Measurements from ENCODE around the gene HAO2.

HAO2 gene

GRCh38 chr1:119391749-119392148 is 23.2 kb downstream of the HAO2 start:
- Histone ChIP-seq H3K9ac (ENCODE audit: low read depth, low read length) (no peak overlapping the region), H3K27me3 (ENCODE audit: insufficient read depth, low read length, poor library complexity) (no peaks in the 10 kb centered on the region), H3K27ac (ENCODE audit: low read length) (no peak overlapping the region), H3K4me3 (ENCODE audit: low read depth in 1 of 2, low read length in 2 of 2) (no peak overlapping the region), H3K4me1 (ENCODE audit: insufficient read depth, low read length) (no peaks in the 10 kb centered on the region), H2AFZ (ENCODE audit: low read depth, low read length) (no peak overlapping the region), H4K20me1 (ENCODE audit: insufficient read depth, low read length) (no peaks in the 10 kb centered on the region), H3K79me2 (ENCODE audit: insufficient read depth, low read length) (no peaks in the 10 kb centered on the region), H3K36me3 (ENCODE audit: insufficient read depth, low read length) (no peaks in the 10 kb centered on the region), H3K9me3 (ENCODE audit: insufficient read depth, low read length, severe bottlenecking) (no peaks in the 10 kb centered on the region), H3K4me2 (ENCODE audit: insufficient read depth, low read length) (no peak overlapping the region)
- no peak for ATAC-seq (ENCODE audit: insufficient read depth, low read depth)
- DNase-seq = no peak
- TF ChIP-seq CTCF (IDR thresholded peaks at IDR 0.05; ENCODE audit: borderline replicate concordance, extremely low read depth, low read length, poor library complexity, severe bottlenecking) (no peak), EZH2 (IDR thresholded peaks at IDR 0.05; ENCODE audit: borderline replicate concordance, low read depth, low read length, severe bottlenecking) (no peak)

GRCh38 chr1:119394085-119394484 is 25.5 kb downstream of the HAO2 start:
- H3K79me2 ChIP-seq (ENCODE audit: insufficient read depth, low read length) = no peaks in the 10 kb centered on the region
- ATAC-seq (ENCODE audit: insufficient read depth, low read depth) (no peak), DNase-seq (no peak)
- no peaks in the 10 kb centered on the region for H4K20me1 ChIP-seq (ENCODE audit: insufficient read depth, low read length)
- no peak overlapping the region for H2AFZ ChIP-seq (ENCODE audit: low read depth, low read length)
- H3K4me2 ChIP-seq (ENCODE audit: insufficient read depth, low read length) = no peak overlapping the region
- H3K27me3 ChIP-seq (ENCODE audit: insufficient read depth, low read length, poor library complexity) = no peaks in the 10 kb centered on the region
- H3K4me3 ChIP-seq (ENCODE audit: low read depth in 1 of 2, low read length in 2 of 2) = no peak overlapping the region
- no peak overlapping the region for H3K27ac ChIP-seq (ENCODE audit: low read length)
- no peaks in the 10 kb centered on the region for H3K36me3 ChIP-seq (ENCODE audit: insufficient read depth, low read length)
- no peak for TF ChIP-seq EZH2 (IDR thresholded peaks at IDR 0.05; ENCODE audit: borderline replicate concordance, low read depth, low read length, severe bottlenecking)
- no peak for TF ChIP-seq CTCF (IDR thresholded peaks at IDR 0.05; ENCODE audit: borderline replicate concordance, extremely low read depth, low read length, poor library complexity, severe bottlenecking)
- H3K9ac ChIP-seq (ENCODE audit: low read depth, low read length) = no peak overlapping the region
- no peaks in the 10 kb centered on the region for H3K9me3 ChIP-seq (ENCODE audit: insufficient read depth, low read length, severe bottlenecking)
- H3K4me1 ChIP-seq (ENCODE audit: insufficient read depth, low read length) = no peaks in the 10 kb centered on the region

- Histone ChIP-seq H3K27ac (ENCODE audit: low read length) (no peak overlapping the region), H3K36me3 (ENCODE audit: insufficient read depth, low read length) (no peaks in the 10 kb centered on the region), H3K27me3 (ENCODE audit: insufficient read depth, low read length, poor library complexity) (no peaks in the 10 kb centered on the region), H3K9me3 (ENCODE audit: insufficient read depth, low read length, severe bottlenecking) (no peaks in the 10 kb centered on the region), H3K79me2 (ENCODE audit: insufficient read depth, low read length) (no peaks in the 10 kb centered on the region), H3K4me3 (ENCODE audit: low read depth in 1 of 2, low read length in 2 of 2) (no peak overlapping the region), H4K20me1 (ENCODE audit: insufficient read depth, low read length) (no peaks in the 10 kb centered on the region), H3K9ac (ENCODE audit: low read depth, low read length) (no peak overlapping the region), H3K4me2 (ENCODE audit: insufficient read depth, low read length) (no peak overlapping the region), H2AFZ (ENCODE audit: low read depth, low read length) (no peak overlapping the region), H3K4me1 (ENCODE audit: insufficient read depth, low read length) (no peaks in the 10 kb centered on the region)
- ATAC-seq (ENCODE audit: insufficient read depth, low read depth) (no peak), DNase-seq (no peak)
- no peak for TF ChIP-seq EZH2 (IDR thresholded peaks at IDR 0.05; ENCODE audit: borderline replicate concordance, low read depth, low read length, severe bottlenecking)
These were observed 28.4 kb downstream of the HAO2 start for GRCh38 chr1:119396982-119397381.

GRCh38 chr1:119397986-119398385 is 29.4 kb downstream of the HAO2 start:
- Histone ChIP-seq H4K20me1 (ENCODE audit: insufficient read depth, low read length) (no peaks in the 10 kb centered on the region), H3K27me3 (ENCODE audit: insufficient read depth, low read length, poor library complexity) (no peaks in the 10 kb centered on the region), H3K27ac (ENCODE audit: low read length) (no peak overlapping the region), H3K4me1 (ENCODE audit: insufficient read depth, low read length) (no peaks in the 10 kb centered on the region), H3K36me3 (ENCODE audit: insufficient read depth, low read length) (no peaks in the 10 kb centered on the region), H3K9ac (ENCODE audit: low read depth, low read length) (no peak overlapping the region), H3K9me3 (ENCODE audit: insufficient read depth, low read length, severe bottlenecking) (no peaks in the 10 kb centered on the region), H3K4me2 (ENCODE audit: insufficient read depth, low read length) (no peak overlapping the region), H2AFZ (ENCODE audit: low read depth, low read length) (no peak overlapping the region), H3K4me3 (ENCODE audit: low read depth in 1 of 2, low read length in 2 of 2) (no peak overlapping the region), H3K79me2 (ENCODE audit: insufficient read depth, low read length) (no peaks in the 10 kb centered on the region)
- TF ChIP-seq EZH2 (IDR thresholded peaks at IDR 0.05; ENCODE audit: borderline replicate concordance, low read depth, low read length, severe bottlenecking) (no peak), CTCF (IDR thresholded peaks at IDR 0.05; ENCODE audit: borderline replicate concordance, extremely low read depth, low read length, poor library complexity, severe bottlenecking) (no peak)
- DNase-seq = no peak
- ATAC-seq (ENCODE audit: insufficient read depth, low read depth) = no peak
